Esophagus squamous epithelium (tissue), 5 donors: ENCODE measurements around the gene CNOT4. TPM values are rescaled to one million over a fixed set of nuclear protein-coding genes. Genes with fewer than 3 reads are reported as not detected.

Source experiments
- DNase-seq: peaks from one replicate; lab custom pipeline; 2025; lab: John Stamatoyannopoulos, UW
- H3K27ac ChIP-seq, 4 donors: fragments of 200-600 bp; sonication (generic); one replicate each; pipeline ENCODE4 v1.5.1; 2016 to 2019; ENCODE audit warnings: mild to moderate bottlenecking in 1 of 4
- H3K27me3 ChIP-seq, 4 donors: fragments of 200-600 bp; sonication (generic); 1 replicate in 3 of 4; 2 replicates in 1 of 4; pipeline versions ENCODE4 v1.5.1 to v1.6.0; 2017 to 2021; ENCODE audit warnings: antibody characterized with exemption in 1 of 4
- H3K36me3 ChIP-seq, 3 donors: fragments of 200-600 bp; sonication (generic); one replicate each; pipeline ENCODE4 v1.5.1; 2016 to 2019
- H3K4me1 ChIP-seq, 3 donors: fragments of 200-600 bp; sonication (generic); one replicate each; pipeline ENCODE4 v1.5.1; 2017 to 2019
- H3K4me3 ChIP-seq, 4 donors: fragments of 200-600 bp; sonication (generic); 1 replicate in 3 of 4; 2 replicates in 1 of 4; pipeline ENCODE4 v1.5.1; 2016 to 2019; ENCODE audit warnings: mild to moderate bottlenecking in 2 of 4, moderate library complexity in 1 of 4
- H3K9me3 ChIP-seq, 3 donors: fragments of 200-600 bp; sonication (generic); one replicate each; pipeline ENCODE4 v1.5.1; 2016 to 2019
- CTCF ChIP-seq, 6 experiments: fragments of 450-650 bp in 4 of 6; fragments of 200-600 bp in 2 of 6; sonication (generic) in 2 of 6; IDR thresholded peaks; one replicate each; pipeline ENCODE4 v1.5.1; 2016 to 2019; ENCODE audit warnings: antibody characterized with exemption in 6 of 6, mild to moderate bottlenecking in 4 of 6, moderate library complexity in 4 of 6
- POLR2A ChIP-seq, 4 donors: fragments of 450-650 bp; IDR thresholded peaks; one replicate each; pipeline ENCODE4 v1.6.1; 2017; ENCODE audit warnings: antibody characterized with exemption in 4 of 4, mild to moderate bottlenecking in 4 of 4, moderate library complexity in 3 of 4
- WGBS, 2 donors: methylation state at CpG; one replicate each; pipeline ENCODE4 v1.1.5; 2018; 5-methylcytosine and 5-hydroxymethylcytosine counted together
- intact Hi-C: fragments of 100-400 bp; cut with DNase I; formaldehyde crosslinking; loops from one replicate; pipeline ENCODE4 v1.15.0; 2022
- total RNA-seq, 4 donors: library from RNA; depleted of rRNA; stranded (reverse); fragments of >200 nt; gene quantifications; one replicate each; pipeline ENCODE4 v1.1.0, GENCODE V29; 2016
- donor health status: DM: yes; HTN: yes; CAD: no.

Gene CNOT4
- total RNA-seq, 4 donors from 2014 or later, result 7.3 to 20.0 (median 14.0) TPM

GRCh38 chr7:135383525-135384175 is 126.3 kb downstream of the CNOT4 start:
- WGBS, 2 donors, result 75 to 83% methylated on average over 2 of the region's 2 CpGs
- DNase-seq, result no peak
- intact Hi-C loops, result no loop called here
- Histone ChIP-seq H3K4me3 (no peak overlapping the region), H3K27ac (no peak overlapping the region), H3K9me3 (no peaks in the 10 kb centered on the region), H3K36me3 (peaks cover 0 to 16% (median 0%) of the 10 kb centered on the region in 3 donors), H3K27me3 (no peaks in the 10 kb centered on the region), H3K4me1 (no peaks in the 10 kb centered on the region)
- TF ChIP-seq CTCF (IDR thresholded peaks at IDR 0.05) (no peak), POLR2A (IDR thresholded peaks at IDR 0.05) (no peak)

GRCh38 chr7:135382173-135382572 is 127.7 kb downstream of the CNOT4 start:
- H3K27ac ChIP-seq, result no peak overlapping the region
- TF ChIP-seq POLR2A (IDR thresholded peaks at IDR 0.05), result no peak
- no peak for TF ChIP-seq CTCF (IDR thresholded peaks at IDR 0.05)

GRCh38 chr7:135381369-135381768 is 128.5 kb downstream of the CNOT4 start:
- no peak for DNase-seq
- WGBS, 2 donors, result 100% methylated on average over 1 of the region's 1 CpG
- intact Hi-C loops, result no loop called here
- Histone ChIP-seq H3K36me3 (peaks cover 0 to 7% (median 0%) of the 10 kb centered on the region in 3 donors), H3K4me3 (no peak overlapping the region), H3K27ac (no peak overlapping the region), H3K9me3 (no peaks in the 10 kb centered on the region), H3K27me3 (no peaks in the 10 kb centered on the region), H3K4me1 (no peaks in the 10 kb centered on the region)
- no peak for TF ChIP-seq CTCF (IDR thresholded peaks at IDR 0.05)

More at GRCh38 chr7:135382173-135382572, 127.7 kb downstream of the CNOT4 start:
- 87 to 89% methylated on average over 3 of the region's 3 CpGs for WGBS, 2 donors
- Histone ChIP-seq H3K4me1 (no peaks in the 10 kb centered on the region), H3K27me3 (no peaks in the 10 kb centered on the region), H3K4me3 (no peak overlapping the region), H3K36me3 (peaks cover 0 to 13% (median 0%) of the 10 kb centered on the region in 3 donors), H3K9me3 (no peaks in the 10 kb centered on the region)
- intact Hi-C loops, result no loop called here
- DNase-seq, result no peak

GRCh38 chr7:135380351-135380750 is 129.6 kb downstream of the CNOT4 start:
- H3K4me1 ChIP-seq, result no peaks in the 10 kb centered on the region
- no peak for DNase-seq
- H3K9me3 ChIP-seq, result no peaks in the 10 kb centered on the region
- TF ChIP-seq CTCF (IDR thresholded peaks at IDR 0.05) (no peak), POLR2A (IDR thresholded peaks at IDR 0.05) (no peak)
- H3K27ac ChIP-seq, result no peak overlapping the region
- H3K27me3 ChIP-seq, result no peaks in the 10 kb centered on the region
- intact Hi-C loops, result no loop called here
- H3K36me3 ChIP-seq, result peaks cover 0 to 7% (median 0%) of the 10 kb centered on the region in 3 donors
- H3K4me3 ChIP-seq, result no peak overlapping the region

- DNase-seq, result no peak
- H3K9me3 ChIP-seq, result no peaks in the 10 kb centered on the region
- intact Hi-C loops, result no loop called here
- H3K27ac ChIP-seq, result no peak overlapping the region
- H3K4me3 ChIP-seq, result no peak overlapping the region
- TF ChIP-seq POLR2A (IDR thresholded peaks at IDR 0.05), result no peak
- no peak for TF ChIP-seq CTCF (IDR thresholded peaks at IDR 0.05)
- no peaks in the 10 kb centered on the region for H3K4me1 ChIP-seq
- peaks cover 0 to 7% (median 0%) of the 10 kb centered on the region in 3 donors for H3K36me3 ChIP-seq
- H3K27me3 ChIP-seq, result no peaks in the 10 kb centered on the region
Measured at GRCh38 chr7:135377171-135377570, 132.7 kb downstream of the CNOT4 start.
